Measurements from ENCODE around the gene PVALEF.

Gene PVALEF

GRCh38 chr17:81128338-81128737, 37.0 kb upstream of the PVALEF start:
- DNase-seq (ENCODE audit: low spot score) (no peak), FAIRE-seq (peak; percentile 52)

DNA sequence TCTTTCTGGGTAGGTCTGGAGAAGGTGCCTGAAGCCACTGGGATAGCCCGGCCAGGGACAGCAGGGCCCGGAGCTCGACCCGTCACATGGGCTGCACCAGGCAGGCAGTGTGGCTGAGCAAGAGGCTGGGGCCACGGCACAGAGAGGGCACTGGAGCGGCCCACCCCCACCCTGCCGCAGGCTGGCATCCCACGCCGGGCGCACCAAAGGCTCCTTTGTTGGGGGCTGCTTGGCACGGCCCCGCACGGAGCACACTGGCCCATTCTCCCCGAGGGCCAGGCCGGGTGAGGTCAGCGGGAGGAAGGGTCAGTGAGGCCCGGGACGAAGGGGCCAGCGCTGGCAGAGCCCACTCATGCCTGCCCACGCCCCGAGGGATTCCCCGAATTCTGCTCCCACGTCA, 36.5 kb upstream of the PVALEF start:
- FAIRE-seq (peak; percentile 9), DNase-seq (ENCODE audit: low spot score) (no peak)

DNA sequence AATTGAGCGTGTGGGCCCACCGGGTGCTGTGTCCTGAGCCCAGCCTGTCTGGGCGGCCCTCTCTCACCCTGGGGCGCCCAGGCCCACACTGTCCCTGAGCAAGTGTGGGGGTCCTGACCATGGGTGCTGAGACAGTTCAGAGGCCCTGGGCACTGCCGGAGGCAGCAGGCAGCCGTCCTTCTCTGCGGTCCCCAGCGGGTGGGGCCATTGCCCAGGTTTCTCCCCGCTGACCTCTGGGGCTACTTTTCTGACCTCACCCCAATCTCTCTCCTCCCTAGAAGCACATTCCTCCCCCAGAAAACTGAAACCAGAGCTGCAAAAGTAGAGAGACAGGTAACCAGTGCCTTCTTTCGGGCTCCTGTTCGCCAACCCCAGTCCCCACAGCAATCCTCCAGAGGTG, 36.0 kb upstream of the PVALEF start:
- FAIRE-seq (no peak), DNase-seq (ENCODE audit: low spot score) (no peak)

GRCh38 chr17:81129711-81130367, 35.5 kb upstream of the PVALEF start:
- DNase-seq (ENCODE audit: low spot score) (no peak), FAIRE-seq (peak; percentile 55)

DNA sequence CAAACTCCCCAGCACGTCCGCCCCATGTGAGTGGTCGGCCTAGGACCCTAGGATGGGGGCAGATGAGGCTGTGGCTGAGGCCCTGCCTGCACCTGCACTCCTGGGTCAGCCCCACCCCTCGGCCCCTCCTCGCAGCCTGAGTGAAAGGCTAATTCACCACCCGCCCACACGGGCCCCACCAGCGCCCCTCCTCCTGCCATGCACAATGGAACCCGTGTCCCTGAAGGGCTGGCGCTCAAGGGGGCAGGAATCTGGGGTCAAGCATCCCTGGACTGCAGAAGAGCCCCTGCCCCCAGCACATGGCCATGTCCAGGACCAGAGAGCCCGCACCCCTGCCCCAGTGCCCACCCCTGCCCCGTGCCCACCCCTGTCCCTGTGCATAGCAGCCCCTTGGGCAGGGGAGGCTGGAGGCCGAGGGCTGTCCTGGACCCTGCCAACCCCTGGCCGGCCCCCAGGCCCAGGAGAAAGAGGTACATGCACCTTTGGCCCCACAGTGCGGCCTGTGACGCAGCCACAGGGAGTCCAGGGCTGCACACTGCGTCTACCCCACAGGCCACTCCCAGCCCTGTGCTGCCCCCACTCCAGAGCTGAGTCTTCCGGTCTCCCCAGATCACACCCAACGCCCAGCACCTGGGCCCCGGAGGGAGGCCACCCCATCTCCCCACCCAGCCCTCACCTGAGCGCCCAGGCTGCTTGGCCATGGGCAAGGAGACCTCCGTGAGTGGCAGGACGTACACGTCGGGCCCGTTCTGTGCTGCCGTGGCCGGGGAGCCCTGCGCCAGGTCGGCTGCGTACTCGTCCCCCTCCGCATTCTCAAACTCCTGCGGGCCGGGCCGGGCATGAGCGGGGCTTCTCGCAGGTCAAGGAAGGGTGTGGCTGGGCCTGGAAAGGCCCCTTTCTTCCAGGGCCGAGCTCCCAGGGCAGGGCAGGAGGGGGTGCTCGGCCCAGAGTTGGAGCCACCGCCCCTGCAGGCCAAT, 34.6 kb upstream of the PVALEF start:
- DNase-seq (ENCODE audit: low spot score), result no peak
- no peak for FAIRE-seq

- no peak for DNase-seq (ENCODE audit: low spot score)
- FAIRE-seq, result no peak
These were observed 33.7 kb upstream of the PVALEF start for GRCh38 chr17:81131486-81132196.

GRCh38 chr17:81132197-81132540, 33.1 kb upstream of the PVALEF start:
- no peak for DNase-seq (ENCODE audit: low spot score)
- no peak for FAIRE-seq

- peak; percentile 55 for FAIRE-seq
- DNase-seq (ENCODE audit: low spot score), result no peak
These were observed 32.3 kb upstream of the PVALEF start for GRCh38 chr17:81132770-81133723.

- DNase-seq (ENCODE audit: low spot score), result no peak
- no peak for FAIRE-seq
These were observed 31.1 kb upstream of the PVALEF start for GRCh38 chr17:81134064-81134781.

GRCh38 chr17:81135505-81136278, 29.6 kb upstream of the PVALEF start:
- DNase-seq (ENCODE audit: low spot score), result no peak
- no peak for FAIRE-seq

GRCh38 chr17:81136366-81136765, 28.9 kb upstream of the PVALEF start:
- DNase-seq (ENCODE audit: low spot score), result no peak
- FAIRE-seq, result no peak

DNA sequence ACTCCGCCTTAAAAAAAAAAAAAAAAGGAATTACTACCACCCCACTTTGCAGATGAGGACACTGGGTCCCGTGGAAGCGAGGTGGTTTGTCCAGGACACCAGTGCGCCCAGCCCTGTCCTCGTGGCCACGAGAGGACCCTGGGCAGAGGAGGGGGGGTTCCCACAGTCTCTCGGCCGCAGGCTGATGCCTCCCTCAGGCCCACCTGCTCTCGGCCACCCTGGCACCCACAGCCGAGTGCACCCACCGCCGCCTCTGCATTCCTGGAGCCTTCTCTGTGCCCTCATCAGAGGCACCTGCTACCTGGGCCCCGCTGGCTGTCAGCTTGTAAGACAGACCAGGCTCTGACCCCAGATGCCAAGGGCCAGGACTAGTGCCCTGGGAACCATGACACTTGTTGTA, 28.1 kb upstream of the PVALEF start:
- DNase-seq (ENCODE audit: low spot score) (no peak), FAIRE-seq (no peak)

- DNase-seq (ENCODE audit: low spot score), result no peak
- FAIRE-seq, result peak; percentile 99
These were observed 27.2 kb upstream of the PVALEF start for GRCh38 chr17:81138083-81138482.

DNA sequence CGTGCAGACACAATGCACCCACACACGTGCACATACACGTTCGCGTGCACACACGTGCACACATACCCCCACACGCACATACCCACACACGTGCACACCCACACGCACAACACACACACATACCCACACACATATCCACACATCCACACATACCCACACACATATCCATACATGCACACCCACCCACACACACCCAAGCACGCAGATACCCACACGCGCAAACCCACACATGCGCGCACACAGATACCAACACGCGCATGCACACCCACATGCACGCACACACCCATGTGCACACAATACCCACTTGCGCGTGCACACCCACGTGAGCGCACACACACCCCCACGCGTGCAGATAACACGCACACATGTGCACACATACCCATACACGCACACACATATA, 26.8 kb upstream of the PVALEF start:
- no peak for FAIRE-seq

GRCh38 chr17:81139428-81139827, 25.9 kb upstream of the PVALEF start:
- no peak for FAIRE-seq
- DNase-seq (ENCODE audit: low spot score), result no peak

More for the DNA sequence above, 26.8 kb upstream of the PVALEF start:
- DNase-seq (ENCODE audit: low spot score), result no peak

DNA sequence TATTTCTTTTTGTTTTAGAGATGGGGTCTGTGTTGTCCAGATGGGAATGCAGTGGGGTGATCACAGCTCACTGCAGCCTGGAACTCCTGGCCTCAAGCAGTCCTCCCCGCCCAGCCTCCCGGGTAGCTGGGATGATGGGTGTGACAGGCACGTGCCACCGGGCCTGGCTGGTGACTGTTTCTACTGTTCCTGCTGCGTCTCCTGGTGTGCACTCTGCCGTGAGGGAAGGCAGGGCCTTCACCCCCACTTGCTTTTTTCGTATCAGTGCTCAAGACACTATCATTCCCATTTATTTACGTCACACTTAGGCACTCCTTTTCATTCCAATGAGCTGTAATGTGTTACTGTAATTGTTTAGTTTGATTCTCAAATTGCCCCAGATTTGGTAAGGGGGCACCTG, 25.3 kb upstream of the PVALEF start:
- DNase-seq (ENCODE audit: low spot score) (no peak), FAIRE-seq (no peak)

GRCh38 chr17:81140695-81141094, 24.6 kb upstream of the PVALEF start:
- peak; percentile 17 for FAIRE-seq

GRCh38 chr17:81142301-81143199, 22.8 kb upstream of the PVALEF start:
- FAIRE-seq, result peak; percentile 90
- peak; percentile 87 for DNase-seq (ENCODE audit: low spot score)

More at GRCh38 chr17:81140695-81141094, 24.6 kb upstream of the PVALEF start:
- no peak for DNase-seq (ENCODE audit: low spot score)

DNA sequence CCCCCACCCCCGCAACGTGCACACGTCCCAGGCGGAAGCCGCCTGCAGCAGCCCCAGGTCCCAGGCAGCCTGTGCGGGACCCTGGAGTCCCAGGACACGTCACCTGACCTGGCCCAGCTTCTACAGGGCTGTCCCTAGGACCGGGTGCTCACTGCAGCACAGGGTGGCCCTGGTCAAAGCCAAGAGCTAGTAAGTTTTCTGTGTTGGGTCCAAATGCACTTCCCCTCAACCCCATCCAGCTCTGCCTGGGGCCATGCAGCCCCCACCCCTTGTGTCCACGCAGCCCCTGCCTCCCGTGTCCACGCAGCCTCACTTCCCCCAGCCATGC, 22.1 kb upstream of the PVALEF start:
- DNase-seq (ENCODE audit: low spot score) (no peak), FAIRE-seq (no peak)
